ENCODE results near the gene SH3RF3. TPM values are rescaled to one million over a fixed set of nuclear protein-coding genes. Genes with fewer than 3 reads are reported as not detected.

The SH3RF3 gene
- total and polyA plus RNA-seq, 9 of the 15 experiments (the other 6 are each of a cell fraction or from before 2014, with no cell fraction given): 0.02 TPM; not detected in 8

DNA sequence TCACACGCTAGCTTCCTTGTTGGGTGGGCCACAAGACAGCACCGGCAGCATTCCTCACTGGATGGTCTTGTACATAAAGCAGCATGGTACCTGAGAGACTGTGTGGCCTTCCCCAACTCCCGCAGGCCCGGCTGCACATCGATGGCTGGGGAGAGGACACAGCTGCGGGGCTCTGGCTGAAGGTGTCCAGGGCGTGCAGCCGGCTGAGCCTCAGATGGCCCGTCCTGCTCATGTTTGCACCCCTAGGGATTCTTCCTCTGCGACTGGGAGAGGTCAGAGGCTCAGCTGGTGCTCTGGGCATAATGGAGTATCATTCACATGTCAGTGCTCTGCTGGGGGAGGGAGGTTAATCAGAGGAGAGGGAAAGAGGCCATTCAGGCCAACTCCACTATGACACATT lies 276.9 kb downstream of the SH3RF3 start (continued):
- TF ChIP-seq, protein P1, sequence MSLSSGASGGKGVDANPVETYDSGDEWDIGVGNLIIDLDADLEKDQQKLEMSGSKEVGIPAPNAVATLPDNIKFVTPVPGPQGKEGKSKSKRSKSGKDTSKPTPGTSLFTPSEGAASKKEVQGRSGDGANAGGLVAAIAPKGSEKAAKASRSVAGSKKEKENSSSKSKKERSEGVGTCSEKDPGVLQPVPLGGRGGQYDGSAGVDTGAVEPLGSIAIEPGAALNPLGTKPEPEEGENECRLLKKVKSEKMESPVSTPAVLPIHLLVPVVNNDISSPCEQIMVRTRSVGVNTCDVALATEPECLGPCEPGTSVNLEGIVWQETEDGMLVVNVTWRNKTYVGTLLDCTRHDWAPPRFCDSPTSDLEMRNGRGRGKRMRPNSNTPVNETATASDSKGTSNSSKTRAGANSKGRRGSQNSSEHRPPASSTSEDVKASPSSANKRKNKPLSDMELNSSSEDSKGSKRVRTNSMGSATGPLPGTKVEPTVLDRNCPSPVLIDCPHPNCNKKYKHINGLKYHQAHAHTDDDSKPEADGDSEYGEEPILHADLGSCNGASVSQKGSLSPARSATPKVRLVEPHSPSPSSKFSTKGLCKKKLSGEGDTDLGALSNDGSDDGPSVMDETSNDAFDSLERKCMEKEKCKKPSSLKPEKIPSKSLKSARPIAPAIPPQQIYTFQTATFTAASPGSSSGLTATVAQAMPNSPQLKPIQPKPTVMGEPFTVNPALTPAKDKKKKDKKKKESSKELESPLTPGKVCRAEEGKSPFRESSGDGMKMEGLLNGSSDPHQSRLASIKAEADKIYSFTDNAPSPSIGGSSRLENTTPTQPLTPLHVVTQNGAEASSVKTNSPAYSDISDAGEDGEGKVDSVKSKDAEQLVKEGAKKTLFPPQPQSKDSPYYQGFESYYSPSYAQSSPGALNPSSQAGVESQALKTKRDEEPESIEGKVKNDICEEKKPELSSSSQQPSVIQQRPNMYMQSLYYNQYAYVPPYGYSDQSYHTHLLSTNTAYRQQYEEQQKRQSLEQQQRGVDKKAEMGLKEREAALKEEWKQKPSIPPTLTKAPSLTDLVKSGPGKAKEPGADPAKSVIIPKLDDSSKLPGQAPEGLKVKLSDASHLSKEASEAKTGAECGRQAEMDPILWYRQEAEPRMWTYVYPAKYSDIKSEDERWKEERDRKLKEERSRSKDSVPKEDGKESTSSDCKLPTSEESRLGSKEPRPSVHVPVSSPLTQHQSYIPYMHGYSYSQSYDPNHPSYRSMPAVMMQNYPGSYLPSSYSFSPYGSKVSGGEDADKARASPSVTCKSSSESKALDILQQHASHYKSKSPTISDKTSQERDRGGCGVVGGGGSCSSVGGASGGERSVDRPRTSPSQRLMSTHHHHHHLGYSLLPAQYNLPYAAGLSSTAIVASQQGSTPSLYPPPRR (CRISPR knock-in tag; IDR thresholded peaks at IDR 0.05; ENCODE audit: borderline replicate concordance): no peak
- TF ChIP-seq MYBL2 (IDR thresholded peaks at IDR 0.05; ENCODE audit: low read depth): no peak
- no peak for TF ChIP-seq MYBL2 (CRISPR knock-in tag; IDR thresholded peaks at IDR 0.05; ENCODE audit: borderline replicate concordance)
- TF ChIP-seq SIN3B (IDR thresholded peaks at IDR 0.05; ENCODE audit: low read depth): no peak
- TF ChIP-seq POLR3A (IDR thresholded peaks at IDR 0.05; ENCODE audit: borderline replicate concordance, extremely low read depth, insufficient read depth, insufficient read length): no peak
- TF ChIP-seq, protein P2, sequence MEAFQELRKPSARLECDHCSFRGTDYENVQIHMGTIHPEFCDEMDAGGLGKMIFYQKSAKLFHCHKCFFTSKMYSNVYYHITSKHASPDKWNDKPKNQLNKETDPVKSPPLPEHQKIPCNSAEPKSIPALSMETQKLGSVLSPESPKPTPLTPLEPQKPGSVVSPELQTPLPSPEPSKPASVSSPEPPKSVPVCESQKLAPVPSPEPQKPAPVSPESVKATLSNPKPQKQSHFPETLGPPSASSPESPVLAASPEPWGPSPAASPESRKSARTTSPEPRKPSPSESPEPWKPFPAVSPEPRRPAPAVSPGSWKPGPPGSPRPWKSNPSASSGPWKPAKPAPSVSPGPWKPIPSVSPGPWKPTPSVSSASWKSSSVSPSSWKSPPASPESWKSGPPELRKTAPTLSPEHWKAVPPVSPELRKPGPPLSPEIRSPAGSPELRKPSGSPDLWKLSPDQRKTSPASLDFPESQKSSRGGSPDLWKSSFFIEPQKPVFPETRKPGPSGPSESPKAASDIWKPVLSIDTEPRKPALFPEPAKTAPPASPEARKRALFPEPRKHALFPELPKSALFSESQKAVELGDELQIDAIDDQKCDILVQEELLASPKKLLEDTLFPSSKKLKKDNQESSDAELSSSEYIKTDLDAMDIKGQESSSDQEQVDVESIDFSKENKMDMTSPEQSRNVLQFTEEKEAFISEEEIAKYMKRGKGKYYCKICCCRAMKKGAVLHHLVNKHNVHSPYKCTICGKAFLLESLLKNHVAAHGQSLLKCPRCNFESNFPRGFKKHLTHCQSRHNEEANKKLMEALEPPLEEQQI (IDR thresholded peaks at IDR 0.05): no peak
